VCaP (cell line): ENCODE data around the gene SCG3.
"Not testable (repeated sequence)": the region's sequence is repeated elsewhere in the genome, so short reads cannot be mapped to it uniquely, and the experiment has no call there.

ENCODE experiments used
- H3K27ac ChIP-seq: fragments of 450-650 bp; 2 replicates; pipeline ENCODE4 v1.5.1; 2017
- CTCF ChIP-seq: fragments of 450-650 bp; conservative IDR thresholded peaks from 2 replicates; pipeline ENCODE4 v1.5.1; 2017; ENCODE audit warnings: mild to moderate bottlenecking, moderate library complexity

Gene SCG3

GRCh38 chr15:51681303-51681963, at the start of gene SCG3:
SCG3 (plus strand) TSS chr15:51681503; CDS start chr15:51681756, 253 bp downstream.
- H3K27ac ChIP-seq: peak within 1 kb of the TSS; percentile 73
- TF ChIP-seq CTCF: no peak

DNA sequence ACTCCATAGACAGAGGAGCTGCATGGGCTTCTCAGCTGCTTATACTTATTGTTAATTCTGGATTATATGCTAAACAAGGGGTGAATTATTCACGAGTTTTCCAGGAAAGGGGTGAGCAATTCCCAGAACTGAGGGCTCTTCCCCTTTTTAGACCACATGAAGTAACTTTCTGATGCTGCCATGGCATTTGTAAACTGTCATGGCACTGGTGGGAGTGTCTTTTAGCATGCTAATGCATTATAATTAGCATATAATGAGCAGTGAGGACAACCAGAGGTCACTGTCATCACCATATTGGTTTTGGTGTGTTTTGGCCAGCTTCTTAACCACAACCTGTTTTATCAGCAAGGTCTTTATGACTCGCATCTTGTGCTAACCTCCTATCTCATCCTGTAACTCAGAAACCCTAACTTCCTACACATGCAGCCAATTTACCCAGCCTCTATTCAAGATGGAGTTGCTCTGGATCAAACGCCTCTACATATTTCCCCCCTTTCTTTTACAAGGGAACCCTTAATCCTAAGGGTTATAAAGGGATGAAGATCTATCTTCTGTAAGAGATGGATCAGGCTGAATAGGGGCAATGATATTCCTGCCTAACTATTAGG, 46.6 kb upstream of the SCG3 start:
- TF ChIP-seq CTCF: no peak
- no peak overlapping the region for H3K27ac ChIP-seq

- H3K27ac ChIP-seq: no peak overlapping the region
- TF ChIP-seq CTCF: no peak
These were observed 39.7 kb upstream of the SCG3 start for GRCh38 chr15:51641490-51642130.

DNA sequence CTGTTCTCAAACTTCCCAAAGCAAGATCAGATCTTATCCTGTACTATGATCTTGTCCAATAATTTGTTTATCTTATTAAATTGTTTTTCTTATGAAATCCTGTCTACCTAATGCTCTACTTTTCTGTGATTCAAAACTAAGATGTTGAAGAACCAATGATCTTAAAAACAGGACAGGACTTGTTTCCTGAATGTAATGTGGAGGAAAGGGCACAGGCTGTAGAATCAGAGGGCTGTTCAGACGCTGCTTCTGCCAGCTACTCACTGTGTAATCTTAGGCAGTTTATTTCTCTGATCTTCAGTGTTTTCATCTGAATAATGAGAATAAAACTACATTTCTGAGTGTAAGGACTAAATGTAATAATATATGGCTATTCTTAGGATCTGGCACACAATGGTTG, 38.6 kb upstream of the SCG3 start:
- H3K27ac ChIP-seq: no peak overlapping the region
- TF ChIP-seq CTCF: no peak

- no peak overlapping the region for H3K27ac ChIP-seq
- no peak for TF ChIP-seq CTCF
These were observed 34.2 kb upstream of the SCG3 start for GRCh38 chr15:51647128-51647562.

DNA sequence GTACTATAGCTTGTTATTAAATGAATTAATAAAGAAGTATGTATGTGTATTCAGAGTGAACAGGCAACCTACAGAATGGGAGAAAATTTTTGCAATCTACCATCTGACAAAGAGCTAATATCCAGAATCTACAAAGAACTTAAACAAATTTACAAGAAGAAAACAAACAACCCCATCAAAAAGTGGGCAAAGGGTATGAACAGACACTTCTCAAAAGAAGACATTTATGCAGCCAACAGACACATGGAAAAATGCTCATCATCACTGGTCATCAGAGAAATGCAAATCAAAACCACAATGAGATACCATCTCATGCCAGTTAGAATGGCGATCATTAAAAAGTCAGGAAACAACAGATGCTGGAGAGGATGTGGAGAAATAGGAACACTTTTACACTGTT, 33.2 kb upstream of the SCG3 start:
- not testable (repeated sequence) for H3K27ac ChIP-seq

DNA sequence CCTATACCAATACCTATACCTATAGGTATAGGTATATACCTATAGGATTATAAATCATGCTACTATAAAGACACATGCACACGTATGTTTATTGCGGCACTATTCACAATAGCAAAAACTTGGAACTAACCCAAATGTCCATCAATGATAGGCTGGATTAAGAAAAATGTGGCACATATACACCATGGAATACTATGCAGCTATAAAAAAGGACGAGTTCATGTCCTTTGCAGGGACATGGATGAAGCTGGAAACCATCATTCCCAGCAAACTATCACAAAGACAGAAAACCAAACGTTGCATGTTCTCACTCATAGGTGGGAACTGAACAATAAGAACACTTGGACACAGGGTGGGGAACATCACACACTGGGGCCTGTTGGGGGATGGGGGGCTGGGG, 32.7 kb upstream of the SCG3 start:
- H3K27ac ChIP-seq: not testable (repeated sequence)

- H3K27ac ChIP-seq: no peak overlapping the region
- peak; percentile 79 for TF ChIP-seq CTCF
These were observed 31.4 kb upstream of the SCG3 start for GRCh38 chr15:51649659-51650521.
